DLD1 (cell line): Measurements from ENCODE around the gene OR56A1.
"Not testable (repeated sequence)": the region's sequence is repeated elsewhere in the genome, so short reads cannot be mapped to it uniquely, and the experiment has no call there.

Source experiments
- in situ Hi-C: cut with HindIII; loops from 2 replicates; pipeline ENCODE4 v1.10.0; 2017; ENCODE audit warnings: low sequenced_read_pairs

Gene OR56A1

GRCh38 chr11:6030708-6031405, at the start of gene OR56A1:
Gene OR56A1, minus strand, starts transcription at chr11:6030758. Its CDS starts 3,066 bp downstream, at chr11:6027692.
- in situ Hi-C loops: no loop called here

- in situ Hi-C loops: no loop called here
These were observed 48.9 kb upstream of the OR56A1 start for GRCh38 chr11:6079463-6079862.

DNA sequence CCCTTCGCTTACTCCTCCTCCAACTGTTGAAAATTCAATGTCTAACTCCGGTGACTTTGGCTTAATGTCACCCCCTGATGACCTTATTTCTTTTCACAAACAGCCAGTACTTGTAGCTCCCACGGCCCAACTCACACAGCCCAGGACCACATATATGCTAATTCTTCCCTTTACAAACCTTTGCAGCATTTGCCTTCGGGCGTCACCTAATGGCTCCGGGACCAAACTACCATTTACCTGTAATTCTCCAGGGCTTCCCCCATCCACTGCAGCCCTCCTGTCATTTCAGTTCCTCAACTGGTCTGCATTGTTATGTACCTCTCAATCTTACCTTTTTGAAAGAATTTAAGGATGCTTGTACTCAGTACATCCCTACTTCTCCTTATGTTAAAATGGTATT, 47.2 kb upstream of the OR56A1 start:
- in situ Hi-C loops: no loop called here

DNA sequence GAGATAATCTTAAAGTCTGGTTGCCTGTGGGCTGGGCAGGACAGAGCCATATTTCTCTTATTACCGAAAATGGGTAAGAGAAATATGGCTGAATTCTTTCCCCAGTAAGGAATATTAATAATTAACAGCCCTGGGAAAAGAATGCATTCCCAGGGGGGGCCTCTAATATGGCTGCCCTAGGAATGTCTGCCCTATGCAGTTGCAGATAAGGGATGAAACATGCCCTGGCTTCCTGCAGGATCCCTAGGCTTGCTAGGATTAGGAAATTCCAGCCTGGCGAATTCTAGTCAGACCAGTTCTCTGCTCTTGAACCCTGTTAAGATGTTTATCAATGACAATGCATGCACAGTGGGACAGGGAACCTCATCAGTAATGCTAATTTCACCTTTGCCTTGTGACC, 45.9 kb upstream of the OR56A1 start:
- in situ Hi-C loops: not testable (repeated sequence)

DNA sequence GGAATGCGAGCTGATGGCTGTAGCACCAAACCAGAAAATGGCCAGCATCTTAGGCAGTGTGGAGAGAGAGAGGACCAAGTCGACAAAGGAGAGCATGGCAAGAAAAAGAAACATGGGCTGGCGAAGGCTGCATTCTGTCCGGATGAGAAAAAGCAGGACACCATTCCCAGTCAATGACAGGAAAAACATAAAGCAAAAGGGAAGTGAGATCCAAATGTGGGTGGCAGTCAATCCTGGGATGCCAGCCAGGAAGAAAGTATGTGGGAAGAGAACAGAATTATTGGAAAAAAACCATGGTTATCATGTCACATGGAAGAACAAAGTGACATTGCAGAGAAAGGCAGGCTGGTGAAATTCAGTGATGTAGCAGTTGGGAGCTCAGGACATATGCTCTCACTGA, 36.9 kb upstream of the OR56A1 start:
- in situ Hi-C loops: no loop called here

DNA sequence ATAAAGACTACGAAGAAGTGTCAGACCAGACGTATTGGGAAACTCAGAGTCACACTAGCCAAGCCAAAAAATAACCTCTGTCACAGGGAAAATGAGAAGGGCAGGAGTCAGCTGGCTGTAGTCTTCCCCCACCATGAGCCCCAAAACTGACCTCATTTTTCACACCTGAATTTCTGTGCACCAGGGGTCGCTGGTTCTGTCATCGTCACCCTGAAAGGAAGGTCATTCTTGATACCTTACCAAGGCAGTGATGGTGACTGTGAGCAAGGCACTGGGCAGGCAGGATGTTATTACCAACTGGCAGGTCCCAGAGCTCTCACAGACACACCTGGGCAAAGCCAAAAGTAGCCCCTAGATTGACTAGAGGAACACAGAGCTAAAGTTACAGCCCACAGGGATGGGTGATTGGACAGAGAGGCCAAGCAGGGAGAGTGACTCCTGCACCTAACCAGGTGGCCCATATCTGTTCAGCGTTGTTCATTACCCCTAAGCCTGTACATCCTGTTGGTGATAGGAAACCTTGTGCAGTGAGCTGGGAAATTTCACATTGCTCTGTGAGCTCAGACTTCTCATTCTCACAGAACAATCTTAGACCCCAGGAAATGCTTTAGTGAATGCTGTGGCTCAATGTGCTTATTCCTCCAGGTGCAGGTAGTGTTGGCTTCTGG, 32.3 kb upstream of the OR56A1 start:
- in situ Hi-C loops: no loop called here

DNA sequence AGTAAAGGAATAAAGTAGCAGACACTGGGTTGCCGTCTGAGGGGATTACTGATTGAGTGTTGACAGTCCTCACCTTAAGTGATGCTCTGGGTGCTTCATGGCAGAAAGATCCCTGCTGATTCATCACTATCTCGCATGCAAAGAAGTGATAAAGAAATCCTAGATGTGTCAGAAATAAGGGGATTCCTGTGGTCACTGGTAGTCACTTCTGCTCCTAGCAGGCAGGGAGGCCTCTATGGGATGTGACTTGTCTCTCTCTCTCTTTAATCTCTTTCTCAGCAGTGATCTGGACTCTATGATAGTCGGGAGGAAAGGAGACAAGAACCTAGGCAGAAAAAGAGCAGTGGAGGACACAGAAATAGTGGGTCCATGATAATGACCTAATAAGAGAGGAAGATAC, 30.9 kb upstream of the OR56A1 start:
- in situ Hi-C loops: no loop called here

DNA sequence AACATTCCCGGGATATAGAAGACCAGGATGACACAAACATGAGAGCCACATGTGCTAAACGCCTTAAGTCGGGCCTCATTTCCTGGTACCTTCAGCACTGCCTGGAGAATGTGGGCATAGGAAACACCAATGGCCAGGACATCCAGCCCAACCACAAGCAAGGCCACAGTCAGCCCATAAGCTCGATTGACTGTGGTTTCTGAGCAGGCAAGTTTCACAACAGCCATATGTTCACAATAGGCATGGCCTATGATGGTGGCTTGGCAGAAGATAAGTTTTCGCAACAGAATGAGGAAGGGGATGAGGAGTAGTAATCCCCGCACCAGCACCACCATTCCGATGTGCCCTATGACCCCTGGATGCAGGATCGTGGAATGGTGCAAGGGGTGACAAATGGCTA, 26.9 kb upstream of the OR56A1 start:
- in situ Hi-C loops: no loop called here

- in situ Hi-C loops: no loop called here
These were observed 25.0 kb upstream of the OR56A1 start for GRCh38 chr11:6055569-6055968.

DNA sequence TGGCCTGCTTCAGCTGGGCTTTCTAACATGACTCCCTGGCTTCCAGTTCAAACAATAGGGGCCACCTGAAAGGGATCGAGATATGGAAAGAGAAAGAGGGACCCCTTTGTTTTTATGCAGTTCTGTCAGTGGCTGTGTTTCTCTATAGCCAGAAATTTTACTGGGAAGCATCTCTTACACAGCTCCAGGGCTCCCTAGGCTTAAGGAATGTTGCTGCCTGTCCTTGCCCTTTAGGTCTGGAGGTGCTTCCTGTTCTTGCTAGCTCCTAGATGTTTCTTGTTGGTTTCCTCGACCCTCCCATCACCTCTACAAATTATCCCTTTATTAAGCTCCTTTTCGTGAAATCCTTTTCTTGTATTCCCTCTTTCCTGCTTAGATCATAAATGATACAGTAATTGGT, 21.8 kb upstream of the OR56A1 start:
- in situ Hi-C loops: no loop called here

- in situ Hi-C loops: loop anchor here (5.0 kb wide), 1 partner anchor 49 kb away; no protein-coding TSS in a partner anchor
These were observed 10.3 kb upstream of the OR56A1 start for GRCh38 chr11:6040874-6041273.

- in situ Hi-C loops: no loop called here
These were observed 3.1 kb downstream of the OR56A1 start for GRCh38 chr11:6027501-6027900.

DNA sequence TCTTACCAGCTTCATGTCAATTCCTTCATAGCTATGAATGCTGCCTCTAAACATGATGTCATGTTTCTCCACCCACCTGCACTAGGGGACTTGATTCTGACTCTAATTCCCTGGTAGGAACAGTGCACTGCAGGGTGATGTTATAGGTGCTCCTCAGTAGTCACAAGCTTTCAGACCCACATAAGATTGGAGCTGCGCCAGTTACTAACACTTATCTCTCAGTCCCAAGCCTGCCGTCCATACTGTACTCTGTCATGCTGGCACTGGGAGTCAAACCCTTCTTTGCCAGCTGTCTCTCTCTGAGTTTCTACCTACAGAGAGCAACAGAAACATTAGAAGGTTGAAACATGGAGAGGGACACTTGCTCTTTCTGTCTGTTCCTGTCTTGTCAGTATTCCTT, 5.5 kb downstream of the OR56A1 start:
- in situ Hi-C loops: no loop called here

- in situ Hi-C loops: no loop called here
These were observed 7.6 kb downstream of the OR56A1 start for GRCh38 chr11:6022956-6023355.

DNA sequence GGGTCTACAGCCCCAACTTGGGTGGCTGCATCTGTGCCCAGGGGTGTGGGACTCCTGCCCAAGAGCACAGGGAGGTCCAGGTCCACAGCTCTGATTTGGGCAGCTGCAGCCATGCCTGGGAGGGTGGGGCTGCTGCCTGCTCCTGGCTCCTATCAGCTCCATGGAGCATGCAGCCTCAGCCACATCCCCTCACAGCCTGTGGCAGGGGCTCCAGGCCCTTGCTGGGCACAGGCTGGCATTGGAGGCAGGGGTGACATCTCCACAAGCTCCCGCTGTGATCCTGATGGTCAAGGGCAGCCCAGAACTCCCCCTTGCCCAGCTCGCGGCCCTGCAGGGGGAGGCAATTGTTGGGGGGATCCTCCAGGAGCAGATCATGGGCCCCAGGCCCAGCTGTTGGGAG, 17.5 kb downstream of the OR56A1 start:
- in situ Hi-C loops: no loop called here

- in situ Hi-C loops: no loop called here
These were observed 18.4 kb downstream of the OR56A1 start for GRCh38 chr11:6012035-6012668.

DNA sequence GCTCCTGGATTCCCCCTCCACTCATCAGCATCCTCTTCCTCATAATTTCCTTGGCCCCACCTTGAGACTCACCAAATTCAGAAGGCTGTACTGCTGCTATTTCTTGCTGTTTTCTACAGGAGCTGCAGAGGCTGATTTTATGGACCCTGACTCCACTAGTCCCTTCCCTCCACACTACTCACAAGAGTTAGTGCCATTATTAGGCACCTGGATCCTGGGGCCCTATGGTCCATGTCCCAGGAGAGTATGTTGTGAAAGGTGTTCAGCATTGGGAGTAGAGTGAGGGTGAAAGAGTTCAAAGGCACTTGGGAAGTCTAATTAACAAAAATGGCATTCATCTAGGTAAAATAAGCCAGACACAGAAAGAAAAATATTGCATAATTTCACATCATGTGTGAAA, 23.7 kb downstream of the OR56A1 start, which contains the start of gene OR56A4:
Gene OR56A4 (minus strand): TSS at position 101 of the 400 bp plus-strand sequence. CDS start 3,954 bp downstream, outside the sequence.
- in situ Hi-C loops: no loop called here

DNA sequence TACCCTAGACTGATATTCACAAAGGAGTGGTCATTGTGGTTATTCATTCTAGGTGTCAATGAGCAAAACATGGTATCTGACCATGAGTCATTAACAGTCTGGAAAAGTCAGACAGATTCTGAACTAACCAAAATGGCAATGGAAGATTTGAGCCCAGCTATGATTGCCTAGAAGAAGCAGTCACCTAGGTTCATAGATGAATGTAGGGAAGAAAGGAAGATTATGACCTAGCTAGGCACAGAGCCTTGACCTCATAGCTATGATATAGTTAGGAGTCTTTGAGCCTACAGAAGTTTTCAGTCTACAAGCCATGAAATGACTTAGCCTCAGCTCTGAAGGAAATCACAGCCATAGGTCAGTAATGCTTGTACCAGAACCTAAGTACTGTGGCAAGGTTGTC, 24.2 kb downstream of the OR56A1 start:
- in situ Hi-C loops: no loop called here

- in situ Hi-C loops: no loop called here
These were observed 28.3 kb downstream of the OR56A1 start for GRCh38 chr11:6002202-6002699.

DNA sequence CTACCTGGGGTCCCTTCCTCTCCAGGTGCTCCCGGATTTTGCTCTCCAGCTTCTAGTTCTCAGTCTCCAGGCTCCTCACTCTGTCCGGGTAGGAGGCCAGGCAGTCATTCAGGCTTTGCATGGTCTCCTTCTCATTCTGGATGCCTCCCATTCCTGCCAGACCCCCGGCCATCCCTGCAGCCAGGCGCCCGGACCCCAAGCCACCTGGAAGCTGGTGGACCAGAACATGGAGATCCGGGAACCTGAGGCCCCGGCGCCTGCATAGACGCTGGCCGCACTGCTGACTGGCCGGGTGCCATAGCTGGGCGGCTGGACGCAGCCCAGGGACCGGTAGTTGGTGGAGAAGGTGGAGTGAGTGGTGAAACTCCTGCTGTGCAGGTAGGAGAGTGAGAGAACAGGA, 35.8 kb downstream of the OR56A1 start:
- in situ Hi-C loops: loop anchor here (5.0 kb wide), 1 partner anchor 48 kb away; no protein-coding TSS in a partner anchor

- in situ Hi-C loops: loop anchor here (5.0 kb wide), 1 partner anchor 50 kb away; no protein-coding TSS in a partner anchor
These were observed 37.8 kb downstream of the OR56A1 start for GRCh38 chr11:5992604-5993251.
